Right lobe of liver (tissue), 4 donors: ENCODE results near the gene AK1.

Source experiments
- POLR2A ChIP-seq: fragments of 450-650 bp; IDR thresholded peaks from one replicate; pipeline ENCODE4 v1.6.1; 2017; ENCODE audit warnings: antibody characterized with exemption, mild to moderate bottlenecking
- TF ChIP-seq, protein P1 (sequence below), 4 donors: fragments of 200-600 bp in 3 of 4; fragments of 450-650 bp in 1 of 4; IDR thresholded peaks; one replicate each; pipeline versions ENCODE4 v1.5.1 to v1.8.0; 2016 to 2022; ENCODE audit warnings: antibody characterized with exemption in 4 of 4, mild to moderate bottlenecking in 2 of 4
- donor health status: DM: no; HTN: no; CAD: no.
- donor health status: DM: no; HTN: no; CAD: no.
- donor health status: DM: no; HTN: yes; CAD: no.

DNA sequence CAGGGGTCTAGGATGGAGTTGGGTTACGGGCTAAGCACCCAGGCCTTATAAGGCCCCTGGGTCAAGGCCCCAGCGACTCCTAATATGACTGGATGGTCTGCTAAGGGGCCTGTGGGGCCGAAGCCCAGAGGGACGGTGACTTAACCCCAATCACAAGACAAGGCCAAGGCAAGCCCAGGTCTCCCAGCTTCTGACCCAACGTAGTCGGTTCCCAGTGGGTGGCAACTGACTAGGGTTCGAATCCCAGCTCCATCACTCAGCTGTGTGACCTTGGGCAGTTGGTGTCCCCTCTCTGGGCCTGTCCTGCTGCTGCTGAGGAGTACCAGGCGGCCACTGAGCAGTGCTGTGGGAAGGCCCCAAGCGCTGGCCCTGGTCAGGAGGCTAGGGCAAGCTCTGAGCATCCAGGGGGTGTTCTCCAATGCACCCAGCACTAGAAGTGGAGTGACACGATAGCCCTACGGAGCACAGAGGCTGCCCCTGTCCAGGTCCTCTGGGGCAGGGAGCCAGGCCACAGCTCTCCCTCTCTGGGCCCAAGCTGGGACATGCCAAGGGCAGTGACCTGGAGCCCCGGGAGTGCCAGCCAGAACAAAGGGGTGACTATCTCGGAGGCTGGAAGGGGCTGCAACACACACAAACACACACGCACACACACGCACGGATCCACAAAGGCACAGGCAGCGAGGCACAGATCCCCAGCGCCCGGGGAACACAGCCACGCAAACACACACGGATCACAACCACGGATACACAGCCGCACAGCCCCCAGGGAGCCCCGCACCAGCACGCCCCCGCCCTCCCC is 512 bp downstream of the AK1 start:
- TF ChIP-seq, protein P1, sequence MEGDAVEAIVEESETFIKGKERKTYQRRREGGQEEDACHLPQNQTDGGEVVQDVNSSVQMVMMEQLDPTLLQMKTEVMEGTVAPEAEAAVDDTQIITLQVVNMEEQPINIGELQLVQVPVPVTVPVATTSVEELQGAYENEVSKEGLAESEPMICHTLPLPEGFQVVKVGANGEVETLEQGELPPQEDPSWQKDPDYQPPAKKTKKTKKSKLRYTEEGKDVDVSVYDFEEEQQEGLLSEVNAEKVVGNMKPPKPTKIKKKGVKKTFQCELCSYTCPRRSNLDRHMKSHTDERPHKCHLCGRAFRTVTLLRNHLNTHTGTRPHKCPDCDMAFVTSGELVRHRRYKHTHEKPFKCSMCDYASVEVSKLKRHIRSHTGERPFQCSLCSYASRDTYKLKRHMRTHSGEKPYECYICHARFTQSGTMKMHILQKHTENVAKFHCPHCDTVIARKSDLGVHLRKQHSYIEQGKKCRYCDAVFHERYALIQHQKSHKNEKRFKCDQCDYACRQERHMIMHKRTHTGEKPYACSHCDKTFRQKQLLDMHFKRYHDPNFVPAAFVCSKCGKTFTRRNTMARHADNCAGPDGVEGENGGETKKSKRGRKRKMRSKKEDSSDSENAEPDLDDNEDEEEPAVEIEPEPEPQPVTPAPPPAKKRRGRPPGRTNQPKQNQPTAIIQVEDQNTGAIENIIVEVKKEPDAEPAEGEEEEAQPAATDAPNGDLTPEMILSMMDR (IDR thresholded peaks at IDR 0.05) = no peak
- TF ChIP-seq POLR2A = no peak
